ENCODE results near the gene DCHS1.

DCHS1 gene

DNA sequence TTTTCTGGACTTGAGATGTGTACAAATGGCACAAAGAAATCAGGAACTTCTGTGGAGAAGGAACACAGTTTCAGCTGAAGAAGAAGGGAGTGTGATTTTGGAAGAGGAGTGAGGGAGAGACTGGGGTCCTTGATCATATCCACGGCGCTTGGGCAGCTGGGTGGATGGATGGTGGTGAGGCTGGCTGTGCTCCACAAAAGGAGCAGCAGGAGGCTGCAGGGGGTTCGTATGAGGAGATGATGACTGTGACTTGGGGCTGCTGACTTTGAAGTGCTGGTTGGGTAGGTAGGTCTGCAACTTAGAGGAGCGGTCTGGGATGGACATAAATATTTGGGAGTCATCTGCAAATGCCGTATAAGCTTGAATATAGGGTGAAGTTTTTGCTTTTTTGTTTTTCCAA is 1.3 kb upstream of the DCHS1 start:
- Histone ChIP-seq H3K36me3 (no peaks in the 10 kb centered on the region), H3K4me1 (peaks cover 32% of the 10 kb centered on the region), H3K27me3 (peaks cover 47% of the 10 kb centered on the region), H3K9ac (no peak overlapping the region), H3K4me3 (no peak overlapping the region), H3K9me3 (no peaks in the 10 kb centered on the region), H3K27ac (no peak overlapping the region), H3K4me2 (no peak overlapping the region), H4K20me1 (peaks cover 21% of the 10 kb centered on the region; the same call in 1 of the 2 replicates)
- no peak for TF ChIP-seq Cebpa-rat (IDR thresholded peaks at IDR 0.05)

DNA sequence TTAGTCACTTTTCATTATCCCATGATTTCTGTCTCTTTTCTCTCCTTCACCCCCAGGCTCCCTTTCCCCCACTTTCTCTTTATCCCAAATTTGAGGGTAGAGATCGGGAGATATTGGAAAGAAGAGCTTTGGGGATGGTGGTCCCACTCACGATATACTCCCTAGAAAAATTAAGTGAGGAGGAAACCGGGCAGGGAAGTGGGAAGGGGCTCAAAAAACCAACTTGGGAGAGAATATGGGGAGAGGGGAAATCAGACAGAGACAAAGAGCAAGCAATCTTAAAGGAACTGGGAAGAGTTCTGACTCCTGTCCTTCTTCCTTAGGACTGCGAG is 941 bp upstream of the DCHS1 start:
- no peak overlapping the region for H3K9ac ChIP-seq
- peak overlapping the region; percentile 67 for H3K4me2 ChIP-seq
- H3K4me3 ChIP-seq, result peak overlapping the region; percentile 82; the same call in 1 of the 2 replicates
- H3K9me3 ChIP-seq, result no peaks in the 10 kb centered on the region
- H3K4me1 ChIP-seq, result peaks cover 32% of the 10 kb centered on the region
- H3K27ac ChIP-seq, result no peak overlapping the region
- TF ChIP-seq Cebpa-rat (IDR thresholded peaks at IDR 0.05), result no peak
- H3K27me3 ChIP-seq, result peaks cover 47% of the 10 kb centered on the region
- H3K36me3 ChIP-seq, result no peaks in the 10 kb centered on the region
- H4K20me1 ChIP-seq, result peaks cover 23% of the 10 kb centered on the region; the same call in 1 of the 2 replicates

DNA sequence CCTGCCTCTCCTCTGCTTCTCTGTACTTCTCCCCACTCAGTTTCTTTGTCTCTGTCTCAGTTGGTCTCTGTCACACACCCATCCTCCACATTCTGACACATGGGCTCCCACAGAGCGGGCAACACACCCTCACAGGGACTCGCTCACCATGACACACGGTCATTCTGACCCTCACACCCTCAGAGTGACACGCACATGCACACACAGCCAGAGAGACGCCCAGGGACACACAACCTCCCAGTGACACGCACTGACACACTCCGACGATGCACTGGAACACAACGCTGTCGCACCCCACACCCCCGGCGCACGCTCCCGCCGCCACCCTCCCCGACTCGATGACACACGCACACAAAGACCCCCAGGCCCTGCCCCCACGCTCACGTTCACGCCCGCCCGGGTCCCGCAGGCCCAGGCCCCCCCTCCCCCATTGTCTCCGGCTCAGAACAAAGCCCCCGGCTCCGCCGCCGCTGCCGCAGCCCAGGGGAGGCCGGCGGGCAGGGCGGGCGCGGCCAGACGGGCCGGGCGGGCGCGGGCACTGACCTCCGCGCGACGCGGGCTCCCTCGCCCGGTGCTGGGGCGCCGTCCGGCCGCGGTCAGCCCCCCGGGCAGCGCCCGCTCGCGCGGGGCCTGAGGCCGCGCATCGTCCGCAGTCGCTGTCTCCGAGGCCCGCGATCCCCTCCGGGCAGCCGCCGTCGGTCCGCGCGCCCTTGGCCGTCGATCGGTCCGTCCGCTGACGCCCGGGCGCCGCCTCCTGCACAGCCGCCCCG is 404 bp downstream of the DCHS1 start:
- peak overlapping the region; percentile 82 for H3K4me2 ChIP-seq
- H3K27ac ChIP-seq, result peak overlapping the region; percentile 85
- peaks cover 47% of the 10 kb centered on the region for H3K27me3 ChIP-seq

DNA sequence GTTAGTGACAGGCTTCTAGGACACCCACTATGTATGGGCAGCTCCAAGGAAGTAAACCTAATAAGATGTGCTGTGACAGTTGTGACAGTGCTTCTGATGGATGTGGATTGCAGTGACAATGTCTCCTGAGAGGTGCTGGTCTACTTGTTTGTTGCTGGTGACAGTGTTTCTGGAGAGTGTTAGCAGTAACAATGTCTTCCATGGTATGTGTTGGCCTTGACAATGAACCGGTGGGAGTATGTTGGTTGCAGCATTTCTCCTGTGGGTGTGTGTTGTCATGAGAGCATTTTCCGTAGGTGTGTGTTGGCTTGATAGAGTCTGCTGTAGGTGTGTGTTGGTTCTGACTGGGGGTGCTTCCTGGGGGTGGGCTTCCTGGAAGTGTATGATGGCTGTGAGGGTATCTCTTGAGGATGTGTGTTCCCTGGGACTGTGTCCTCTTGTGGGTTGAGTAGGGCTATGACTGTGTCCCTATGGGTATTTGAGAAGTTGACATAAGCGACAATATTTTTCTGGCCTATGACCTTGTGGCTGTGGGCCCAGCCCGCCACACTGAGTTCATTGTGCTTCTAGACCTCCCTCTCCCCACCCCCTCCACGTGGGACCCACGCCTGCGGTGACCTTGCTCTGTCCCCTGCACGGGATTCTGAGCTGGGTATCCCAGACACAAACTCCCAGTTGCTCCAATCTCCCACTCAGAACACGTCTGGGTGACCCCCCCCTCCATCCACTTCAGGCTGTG is 1.2 kb downstream of the DCHS1 start:
- H3K4me2 ChIP-seq, result peak overlapping the region; percentile 82
- H3K4me1 ChIP-seq, result peaks cover 35% of the 10 kb centered on the region
- no peaks in the 10 kb centered on the region for H3K9me3 ChIP-seq
- no peak for TF ChIP-seq Cebpa-rat (IDR thresholded peaks at IDR 0.05)
- H3K9ac ChIP-seq, result peak overlapping the region; percentile 84
- no peaks in the 10 kb centered on the region for H3K36me3 ChIP-seq
- H3K27ac ChIP-seq, result peak overlapping the region; percentile 85
- peak overlapping the region; percentile 82 for H3K4me3 ChIP-seq
- peaks cover 25% of the 10 kb centered on the region; the same call in 1 of the 2 replicates for H4K20me1 ChIP-seq
- H3K27me3 ChIP-seq, result peaks cover 47% of the 10 kb centered on the region

More for the DNA sequence above, 404 bp downstream of the DCHS1 start:
- Histone ChIP-seq H3K9ac (peak overlapping the region; percentile 84), H4K20me1 (peaks cover 25% of the 10 kb centered on the region; the same call in 1 of the 2 replicates), H3K4me3 (peak overlapping the region; percentile 82), H3K36me3 (no peaks in the 10 kb centered on the region), H3K9me3 (no peaks in the 10 kb centered on the region), H3K4me1 (peaks cover 32% of the 10 kb centered on the region)
- no peak for TF ChIP-seq Cebpa-rat (IDR thresholded peaks at IDR 0.05)

DNA sequence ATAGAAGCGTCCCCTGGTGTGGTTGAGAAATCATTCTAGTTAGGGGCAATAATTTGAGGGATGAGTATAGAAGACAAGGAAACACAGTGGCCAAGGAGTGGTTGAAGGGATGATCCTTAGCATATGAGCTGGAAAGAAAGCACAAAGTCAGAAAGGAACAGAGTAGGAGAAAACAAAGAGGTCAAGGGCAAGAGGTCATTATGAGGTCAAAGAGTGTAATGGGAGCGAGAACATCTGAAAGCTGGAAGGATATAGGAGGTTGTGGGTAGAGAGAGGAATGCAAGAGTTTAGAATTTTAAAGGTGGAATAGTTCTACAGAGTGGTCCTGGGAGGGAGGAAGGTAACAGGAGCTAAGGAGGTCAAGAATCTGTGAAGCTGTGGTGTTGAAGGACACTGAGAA is 2.0 kb downstream of the DCHS1 start:
- Histone ChIP-seq H3K9ac (no peak overlapping the region), H3K36me3 (no peaks in the 10 kb centered on the region), H4K20me1 (peaks cover 25% of the 10 kb centered on the region; the same call in 1 of the 2 replicates), H3K9me3 (no peaks in the 10 kb centered on the region), H3K4me3 (no peak overlapping the region), H3K27me3 (peaks cover 47% of the 10 kb centered on the region), H3K4me1 (peaks cover 43% of the 10 kb centered on the region), H3K4me2 (peak overlapping the region; percentile 82), H3K27ac (no peak overlapping the region)
- no peak for TF ChIP-seq Cebpa-rat (IDR thresholded peaks at IDR 0.05)

DNA sequence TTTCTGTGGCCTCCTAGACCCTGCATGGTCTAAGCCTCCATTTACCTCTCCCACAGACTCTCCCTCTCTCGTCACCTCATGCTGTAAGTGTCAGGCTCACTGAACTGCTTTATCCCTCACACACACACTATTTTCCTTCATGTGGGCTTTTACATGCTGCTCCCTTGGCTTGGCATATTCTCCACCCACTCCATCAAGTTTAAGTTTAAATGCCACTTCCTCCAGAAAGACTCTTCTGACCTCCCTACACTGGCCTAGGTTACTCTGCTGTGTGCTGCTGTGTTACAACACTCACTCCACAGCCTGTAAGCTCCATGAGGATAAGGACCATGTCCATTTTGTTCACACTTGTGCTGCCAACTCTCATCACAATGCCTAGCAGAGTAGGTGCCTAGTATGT is 2.5 kb downstream of the DCHS1 start:
- H4K20me1 ChIP-seq, result peaks cover 25% of the 10 kb centered on the region; the same call in 1 of the 2 replicates
- TF ChIP-seq Cebpa-rat (IDR thresholded peaks at IDR 0.05), result no peak
- H3K4me3 ChIP-seq, result no peak overlapping the region
- no peaks in the 10 kb centered on the region for H3K36me3 ChIP-seq
- H3K4me1 ChIP-seq, result peaks cover 49% of the 10 kb centered on the region
- H3K9me3 ChIP-seq, result no peaks in the 10 kb centered on the region
- peaks cover 47% of the 10 kb centered on the region for H3K27me3 ChIP-seq
- H3K9ac ChIP-seq, result no peak overlapping the region
- no peak overlapping the region for H3K27ac ChIP-seq
- H3K4me2 ChIP-seq, result peak overlapping the region; percentile 4

DNA sequence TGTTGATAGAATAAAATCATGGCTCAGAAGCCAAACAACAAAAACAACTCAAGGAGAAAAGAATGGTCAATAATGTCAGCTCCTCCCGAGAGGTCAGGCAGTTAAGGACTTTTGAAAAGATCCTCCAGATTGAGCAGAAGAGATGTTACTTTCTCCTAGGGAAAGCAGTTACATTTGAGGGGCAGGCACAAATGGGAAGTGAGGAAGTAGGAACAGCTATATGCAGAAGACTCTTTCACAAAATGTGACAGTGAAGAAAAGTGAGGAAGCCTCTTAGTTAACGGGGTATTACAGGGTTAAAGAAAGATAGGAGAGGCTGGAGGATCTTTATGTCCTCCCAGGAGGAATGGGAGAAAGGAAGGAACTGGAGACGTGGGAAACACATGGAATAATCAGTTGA is 3.4 kb downstream of the DCHS1 start:
- peaks cover 44% of the 10 kb centered on the region for H3K27me3 ChIP-seq
- H3K4me3 ChIP-seq, result no peak overlapping the region
- no peaks in the 10 kb centered on the region for H3K36me3 ChIP-seq
- no peak for TF ChIP-seq Cebpa-rat (IDR thresholded peaks at IDR 0.05)
- H4K20me1 ChIP-seq, result peaks cover 25% of the 10 kb centered on the region; the same call in 1 of the 2 replicates
- H3K9ac ChIP-seq, result no peak overlapping the region
- no peaks in the 10 kb centered on the region for H3K9me3 ChIP-seq
- H3K27ac ChIP-seq, result no peak overlapping the region
- H3K4me2 ChIP-seq, result no peak overlapping the region; the same call in 1 of the 2 replicates
- peaks cover 58% of the 10 kb centered on the region for H3K4me1 ChIP-seq

DNA sequence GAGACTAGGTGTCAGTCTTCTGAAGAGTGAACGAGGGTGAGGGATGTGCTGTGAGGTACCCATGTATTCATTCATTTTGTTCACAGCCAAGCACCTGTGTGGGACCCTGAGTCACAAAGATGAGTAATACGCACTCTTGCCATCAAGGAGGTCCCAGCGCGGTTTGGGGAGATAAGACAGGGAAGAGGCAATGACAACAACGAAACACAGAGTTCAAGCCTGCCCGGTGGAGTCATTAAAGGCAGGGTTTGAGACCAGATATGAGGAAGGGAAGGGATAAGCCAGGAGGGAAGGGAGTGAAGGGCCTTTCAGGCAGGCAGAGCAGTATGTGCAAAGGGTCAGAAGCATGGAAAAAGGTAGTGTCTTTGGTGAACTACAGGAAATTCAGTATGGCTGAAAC is 4.6 kb downstream of the DCHS1 start:
- Histone ChIP-seq H3K4me3 (no peak overlapping the region), H3K27me3 (peaks cover 32% of the 10 kb centered on the region), H3K4me2 (no peak overlapping the region), H3K9me3 (no peaks in the 10 kb centered on the region), H3K4me1 (peaks cover 63% of the 10 kb centered on the region), H4K20me1 (peaks cover 25% of the 10 kb centered on the region; the same call in 1 of the 2 replicates), H3K27ac (no peak overlapping the region), H3K36me3 (no peaks in the 10 kb centered on the region), H3K9ac (no peak overlapping the region)
- no peak for TF ChIP-seq Cebpa-rat (IDR thresholded peaks at IDR 0.05)

DNA sequence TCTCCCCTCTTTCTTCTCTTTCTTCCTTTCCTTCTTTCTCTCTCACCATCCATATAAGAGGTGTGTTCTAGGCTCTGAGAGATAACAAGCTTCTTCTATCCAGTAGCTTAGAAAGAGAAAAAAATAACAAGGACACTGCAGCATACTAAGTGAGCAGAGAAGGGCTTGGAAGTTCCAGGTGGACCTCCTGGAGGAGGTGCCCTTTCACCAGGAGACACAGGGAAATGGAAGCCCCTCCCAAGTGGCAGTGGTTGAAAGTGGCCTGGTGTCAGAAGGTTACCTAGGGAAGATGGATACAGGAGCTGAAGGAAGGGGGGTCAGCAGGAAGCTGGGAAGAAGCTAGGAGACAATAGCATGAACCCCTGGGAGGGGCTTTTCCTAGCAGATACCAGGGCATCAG is 5.5 kb downstream of the DCHS1 start:
- Histone ChIP-seq H3K36me3 (0 out of 2 replicates have a peak, but pooled peaks cover under 1% of the 10 kb centered on the region), H3K9me3 (no peaks in the 10 kb centered on the region), H3K4me2 (no peak overlapping the region), H4K20me1 (peaks cover 25% of the 10 kb centered on the region; the same call in 1 of the 2 replicates), H3K27ac (no peak overlapping the region), H3K9ac (no peak overlapping the region), H3K4me3 (no peak overlapping the region), H3K4me1 (peaks cover 71% of the 10 kb centered on the region), H3K27me3 (peaks cover 25% of the 10 kb centered on the region)
- no peak for TF ChIP-seq Cebpa-rat (IDR thresholded peaks at IDR 0.05)

DNA sequence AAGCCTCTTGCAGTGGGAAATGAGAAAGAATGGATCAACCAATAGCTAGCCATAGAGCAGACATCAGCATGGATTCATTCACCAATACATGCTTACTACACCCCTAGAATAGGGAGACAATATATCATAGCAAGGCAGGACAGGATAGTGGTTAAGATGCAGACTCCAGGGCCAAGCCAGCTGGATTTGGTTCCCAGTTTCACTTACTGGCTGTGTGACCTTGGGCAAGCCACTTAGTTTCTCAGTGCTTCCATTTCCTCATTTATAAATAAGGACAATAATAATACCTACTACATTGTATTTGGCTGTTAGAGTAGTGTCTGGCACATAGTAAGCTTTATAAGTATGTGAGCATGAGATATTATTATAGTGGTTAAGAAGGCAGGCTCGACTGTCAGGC is 7.1 kb downstream of the DCHS1 start:
- no peak for TF ChIP-seq Cebpa-rat (IDR thresholded peaks at IDR 0.05)
- Histone ChIP-seq H3K4me1 (peaks cover 58% of the 10 kb centered on the region), H3K36me3 (peaks cover 9% of the 10 kb centered on the region), H3K27me3 (peaks cover 10% of the 10 kb centered on the region; the same call in 1 of the 2 replicates), H3K27ac (no peak overlapping the region), H3K4me2 (peak overlapping the region; percentile 89; the same call in 1 of the 2 replicates), H3K4me3 (no peak overlapping the region), H4K20me1 (peaks cover 19% of the 10 kb centered on the region; the same call in 1 of the 2 replicates), H3K9me3 (no peaks in the 10 kb centered on the region), H3K9ac (no peak overlapping the region)
